ENCODE data around the gene KRTAP5-1.

Gene KRTAP5-1

GRCh38 chr11:1542267-1542666, 42.8 kb downstream of the KRTAP5-1 start:
- no peak for DNase-seq

- DNase-seq = no peak
Measured at GRCh38 chr11:1541474-1542204, 43.4 kb downstream of the KRTAP5-1 start.

- no peak for DNase-seq
Measured at GRCh38 chr11:1540074-1540473, 45.0 kb downstream of the KRTAP5-1 start.

- DNase-seq = no peak
Measured at GRCh38 chr11:1538153-1538552, 46.9 kb downstream of the KRTAP5-1 start.

- DNase-seq = no peak
Measured at GRCh38 chr11:1536065-1536843, 48.8 kb downstream of the KRTAP5-1 start.

- DNase-seq = no peak
Measured at GRCh38 chr11:1534682-1535081, 50.4 kb downstream of the KRTAP5-1 start.

Data from femur (tissue), 1 donor.